MG63 (cell line): ENCODE data around the gene TSPAN5. TPM values are rescaled to one million over a fixed set of nuclear protein-coding genes. Genes with fewer than 3 reads are reported as not detected.

Source experiments
- DNase-seq: peaks from one replicate; pipeline ENCODE4 v3.0.0-alpha.2; 2020
- H3K27me3 ChIP-seq: fragments of 250-450 bp; sonication (Bioruptor Pico); 2 replicates; pipeline ENCODE4 v1.5.1; 2020; ENCODE audit warnings: mild to moderate bottlenecking, moderate library complexity
- H3K36me3 ChIP-seq: fragments of 250-450 bp; sonication (Bioruptor Pico); 2 replicates; pipeline ENCODE4 v1.5.1; 2020; ENCODE audit warnings: mild to moderate bottlenecking, moderate library complexity
- H3K4me3 ChIP-seq: fragments of 250-450 bp; sonication (Bioruptor Pico); 2 replicates; pipeline ENCODE4 v1.5.1; 2020; ENCODE audit warnings: mild to moderate bottlenecking, moderate library complexity
- H3K9me3 ChIP-seq: fragments of 250-450 bp; sonication (Bioruptor Pico); 2 replicates; pipeline ENCODE4 v1.5.1; 2020; ENCODE audit warnings: mild to moderate bottlenecking, moderate library complexity
- total RNA-seq: library from RNA; depleted of rRNA; stranded (reverse); fragments of >200 nt; shearing (Covaris generic); gene quantifications from 2 replicates; pipeline ENCODE4 v1.2.3, GENCODE V29; 2014; ENCODE audit warnings: low replicate concordance

Gene TSPAN5
- total RNA-seq, 1 experiment from 2014 or later: 12.6 TPM

DNA sequence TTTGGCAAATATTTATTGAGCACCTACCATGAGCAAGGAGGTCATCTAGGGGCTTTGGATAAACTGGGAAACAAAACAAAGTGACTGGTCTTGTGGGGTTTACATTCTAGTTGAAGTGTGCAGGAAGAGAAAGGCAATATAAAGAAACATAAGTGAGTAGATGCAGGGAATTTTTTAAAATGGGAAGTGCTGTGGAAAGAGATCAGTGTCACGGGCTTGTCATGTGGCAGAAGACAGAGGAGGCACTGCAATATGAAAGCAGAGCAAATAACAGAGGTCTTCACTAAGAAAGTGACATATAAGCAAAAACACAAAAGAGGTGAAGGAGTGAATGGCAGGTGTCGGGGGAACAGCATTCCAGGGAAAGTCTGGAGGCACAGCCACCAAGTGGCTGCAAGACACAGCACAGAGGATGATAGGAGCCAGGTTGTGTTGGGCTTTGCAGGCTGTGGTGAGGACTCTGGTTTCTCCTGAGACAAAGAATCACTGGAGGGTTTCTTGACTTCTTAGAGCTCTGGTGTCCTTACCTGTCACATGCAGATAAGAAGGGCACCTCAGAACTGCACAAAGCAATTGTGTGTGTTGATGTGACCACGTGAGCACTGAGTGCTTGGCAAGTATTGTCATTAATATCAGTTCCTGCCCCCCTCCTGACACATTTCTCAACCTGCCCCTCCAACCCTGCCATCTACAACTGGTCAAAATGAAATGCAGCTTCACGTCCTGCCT is 143.5 kb downstream of the TSPAN5 start:
- no peaks in the 10 kb centered on the region; the same call in 1 of the 2 replicates for H3K9me3 ChIP-seq
- H3K27me3 ChIP-seq: no peaks in the 10 kb centered on the region
- DNase-seq: no peak
- no peak overlapping the region for H3K4me3 ChIP-seq
- H3K36me3 ChIP-seq: peaks cover 2% of the 10 kb centered on the region; the same call in 1 of the 2 replicates

DNA sequence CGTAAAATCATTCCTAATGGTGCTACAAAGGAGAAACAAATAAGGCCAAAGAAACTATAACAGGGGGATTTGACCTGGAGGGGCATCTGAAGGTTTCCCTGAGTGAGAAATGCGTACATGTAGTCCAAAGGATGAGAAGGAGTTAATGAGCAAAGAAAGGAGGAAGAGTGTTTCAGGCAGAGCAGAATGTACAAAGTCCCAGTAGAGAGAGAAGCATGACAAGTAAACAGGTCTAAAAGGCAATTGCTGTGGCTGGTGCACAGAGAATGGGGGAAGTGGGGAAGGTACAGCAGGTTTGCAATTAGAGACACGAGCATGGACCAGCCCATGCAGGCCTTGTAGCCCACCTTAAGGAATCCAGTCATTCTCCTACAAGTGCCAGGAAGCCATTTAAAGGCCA is 145.5 kb downstream of the TSPAN5 start:
- Histone ChIP-seq H3K36me3 (peaks cover 2% of the 10 kb centered on the region; the same call in 1 of the 2 replicates), H3K27me3 (no peaks in the 10 kb centered on the region), H3K4me3 (no peak overlapping the region), H3K9me3 (no peaks in the 10 kb centered on the region; the same call in 1 of the 2 replicates)
- DNase-seq: no peak

DNA sequence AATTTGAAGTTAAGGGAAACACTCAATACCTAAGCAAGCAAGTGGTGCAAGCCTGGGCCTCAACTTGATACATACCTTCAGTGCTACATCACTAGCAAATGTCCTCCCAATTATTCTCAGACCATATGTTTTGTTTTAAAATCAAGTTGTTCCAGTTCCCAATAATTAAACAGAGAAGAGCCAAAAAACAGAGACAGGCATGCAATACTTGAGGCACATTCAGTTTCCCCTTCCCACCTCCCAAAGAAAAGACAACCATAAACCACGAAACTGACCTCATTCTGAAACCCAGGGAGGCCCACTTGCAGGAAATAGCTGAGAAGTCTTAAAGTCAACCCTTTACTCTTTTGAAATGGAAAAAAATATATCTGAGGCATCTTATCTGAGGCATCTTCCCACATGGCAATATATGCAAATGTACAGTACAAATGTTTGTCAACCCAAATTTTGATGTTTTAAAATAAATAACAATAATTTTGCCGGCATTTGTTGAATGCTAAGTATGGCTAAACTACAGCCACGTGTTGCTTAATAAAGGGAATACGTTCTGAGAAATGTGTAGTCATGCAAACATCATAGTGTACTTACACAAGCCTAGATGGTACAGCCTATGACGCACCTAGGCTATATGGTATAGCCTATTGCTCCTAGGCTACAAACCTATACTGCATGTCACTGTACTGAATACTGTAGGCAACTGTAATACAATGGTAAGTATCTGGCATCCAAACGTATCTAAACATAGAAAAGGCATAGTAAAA is 147.5 kb downstream of the TSPAN5 start:
- Histone ChIP-seq H3K27me3 (no peaks in the 10 kb centered on the region), H3K9me3 (no peaks in the 10 kb centered on the region), H3K4me3 (no peak overlapping the region), H3K36me3 (peaks cover 2% of the 10 kb centered on the region; the same call in 1 of the 2 replicates)
- DNase-seq: no peak

DNA sequence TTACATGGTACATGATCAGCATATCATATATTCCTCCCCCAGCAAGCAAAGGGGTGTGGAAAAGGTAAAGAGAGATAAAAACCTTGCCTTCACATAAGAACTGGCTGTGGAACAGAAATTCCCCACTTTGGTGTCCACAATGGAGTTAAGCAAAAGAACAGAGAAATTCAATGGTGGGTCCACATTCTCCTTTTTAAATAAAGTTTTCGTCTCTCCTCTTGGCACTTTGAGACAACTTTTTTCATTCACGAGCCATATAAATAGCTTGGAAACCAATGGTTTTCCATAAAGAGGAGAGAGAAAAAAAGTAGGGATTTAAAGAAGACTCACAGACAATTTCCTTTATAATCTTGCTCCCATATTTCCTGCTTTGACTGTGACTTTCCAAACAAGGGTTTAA is 148.1 kb downstream of the TSPAN5 start:
- H3K27me3 ChIP-seq: no peaks in the 10 kb centered on the region
- H3K36me3 ChIP-seq: peaks cover 2% of the 10 kb centered on the region; the same call in 1 of the 2 replicates
- no peaks in the 10 kb centered on the region for H3K9me3 ChIP-seq
- no peak for DNase-seq
- H3K4me3 ChIP-seq: no peak overlapping the region

DNA sequence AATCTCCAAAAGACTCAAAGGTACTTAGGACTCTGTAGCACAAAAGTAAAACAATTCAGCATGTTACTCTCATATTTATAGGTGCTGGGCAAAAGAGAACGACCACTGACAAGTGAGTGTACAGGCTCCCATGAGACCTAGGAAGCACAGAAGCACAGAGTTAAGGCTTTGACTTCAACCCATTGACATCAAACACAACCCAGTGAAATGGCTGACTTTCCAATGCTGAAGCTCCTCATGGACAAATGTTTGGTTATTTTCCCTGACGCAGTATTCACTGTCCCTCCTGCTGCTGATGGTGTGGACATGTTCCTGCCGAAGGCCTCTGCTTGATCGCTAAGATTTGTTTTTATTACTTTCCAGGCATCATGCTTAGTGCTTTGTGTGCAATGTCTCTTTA is 148.7 kb downstream of the TSPAN5 start:
- Histone ChIP-seq H3K27me3 (no peaks in the 10 kb centered on the region), H3K4me3 (no peak overlapping the region), H3K9me3 (no peaks in the 10 kb centered on the region), H3K36me3 (peaks cover 2% of the 10 kb centered on the region; the same call in 1 of the 2 replicates)
- DNase-seq: no peak

DNA sequence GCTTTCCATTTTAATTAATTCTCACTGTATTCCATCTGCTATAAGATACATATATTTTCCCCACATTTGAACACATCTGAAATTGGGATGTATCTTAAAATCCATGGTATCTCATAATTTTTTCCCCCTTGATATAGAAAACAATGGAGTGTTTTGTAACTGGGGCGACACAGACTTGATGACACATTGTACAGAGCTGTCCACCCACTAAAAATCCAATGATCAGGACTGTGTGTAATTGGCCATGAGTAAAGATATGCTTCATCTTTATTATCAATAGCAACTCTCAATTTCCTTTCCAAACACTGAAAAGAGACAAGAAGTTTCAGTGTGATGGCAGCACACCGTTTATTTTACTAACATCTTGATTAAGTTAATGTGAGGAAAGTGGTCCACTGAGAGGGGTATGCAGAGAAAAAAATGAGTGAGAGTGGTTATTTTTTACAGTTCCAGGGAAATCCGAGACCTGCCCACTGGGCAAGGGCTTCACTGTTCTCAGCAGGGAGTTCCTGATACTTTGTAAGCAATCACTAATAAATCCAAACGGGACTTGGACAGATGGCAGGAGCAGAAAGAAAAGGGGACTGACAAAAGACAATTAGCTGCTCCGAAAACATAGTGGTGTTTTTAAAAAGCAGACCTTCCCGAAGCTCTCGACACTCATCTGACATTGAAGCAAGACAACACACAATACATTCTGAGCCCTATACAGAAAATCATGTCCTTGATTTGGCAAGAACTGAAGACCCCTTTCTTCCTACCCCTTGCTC is 149.4 kb downstream of the TSPAN5 start:
- no peak for DNase-seq
- no peaks in the 10 kb centered on the region for H3K27me3 ChIP-seq
- H3K4me3 ChIP-seq: no peak overlapping the region
- no peaks in the 10 kb centered on the region for H3K9me3 ChIP-seq
- peaks cover 2% of the 10 kb centered on the region; the same call in 1 of the 2 replicates for H3K36me3 ChIP-seq

DNA sequence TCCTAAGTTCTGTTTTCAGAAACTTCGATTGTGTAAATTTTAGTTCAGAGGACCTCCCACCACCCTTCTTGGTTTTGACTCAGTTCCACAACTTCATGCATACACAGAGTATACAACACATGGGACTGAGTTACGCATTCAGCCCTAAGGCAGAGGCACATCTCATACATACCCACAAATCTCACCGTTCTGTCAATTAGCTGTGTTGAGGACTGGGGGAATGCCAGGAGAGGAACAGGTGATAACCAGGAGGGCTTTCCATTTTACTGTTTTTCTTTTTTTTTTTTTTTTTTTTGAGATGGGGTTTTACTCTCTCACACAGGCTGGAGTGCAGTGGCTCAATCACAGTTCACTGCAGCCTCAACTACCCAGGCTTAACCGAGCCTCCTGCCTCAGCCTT is 150.2 kb downstream of the TSPAN5 start:
- Histone ChIP-seq H3K27me3 (no peaks in the 10 kb centered on the region), H3K4me3 (no peak overlapping the region), H3K9me3 (no peaks in the 10 kb centered on the region), H3K36me3 (peaks cover 2% of the 10 kb centered on the region; the same call in 1 of the 2 replicates)
- DNase-seq: no peak

DNA sequence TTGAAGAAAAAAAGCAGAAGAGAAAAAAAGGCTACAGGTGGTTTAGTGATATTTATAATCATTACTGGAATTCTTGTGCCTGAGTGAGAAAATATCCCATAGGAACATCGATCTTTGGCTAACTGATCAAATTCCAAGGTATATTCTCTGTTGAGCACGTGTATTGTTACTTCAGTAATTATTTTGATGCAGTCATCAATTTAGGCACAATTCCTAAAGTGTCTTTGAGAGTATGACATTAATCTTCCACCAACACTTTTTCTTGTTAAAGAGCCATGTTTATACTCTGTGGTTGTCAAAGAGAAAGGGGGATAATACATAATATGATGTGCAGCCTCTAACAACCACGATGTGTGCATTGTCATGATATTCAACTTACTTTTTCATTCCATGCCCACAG is 151.1 kb downstream of the TSPAN5 start:
- peaks cover 2% of the 10 kb centered on the region; the same call in 1 of the 2 replicates for H3K36me3 ChIP-seq
- H3K9me3 ChIP-seq: no peaks in the 10 kb centered on the region
- no peaks in the 10 kb centered on the region for H3K27me3 ChIP-seq
- DNase-seq: no peak
- no peak overlapping the region for H3K4me3 ChIP-seq

DNA sequence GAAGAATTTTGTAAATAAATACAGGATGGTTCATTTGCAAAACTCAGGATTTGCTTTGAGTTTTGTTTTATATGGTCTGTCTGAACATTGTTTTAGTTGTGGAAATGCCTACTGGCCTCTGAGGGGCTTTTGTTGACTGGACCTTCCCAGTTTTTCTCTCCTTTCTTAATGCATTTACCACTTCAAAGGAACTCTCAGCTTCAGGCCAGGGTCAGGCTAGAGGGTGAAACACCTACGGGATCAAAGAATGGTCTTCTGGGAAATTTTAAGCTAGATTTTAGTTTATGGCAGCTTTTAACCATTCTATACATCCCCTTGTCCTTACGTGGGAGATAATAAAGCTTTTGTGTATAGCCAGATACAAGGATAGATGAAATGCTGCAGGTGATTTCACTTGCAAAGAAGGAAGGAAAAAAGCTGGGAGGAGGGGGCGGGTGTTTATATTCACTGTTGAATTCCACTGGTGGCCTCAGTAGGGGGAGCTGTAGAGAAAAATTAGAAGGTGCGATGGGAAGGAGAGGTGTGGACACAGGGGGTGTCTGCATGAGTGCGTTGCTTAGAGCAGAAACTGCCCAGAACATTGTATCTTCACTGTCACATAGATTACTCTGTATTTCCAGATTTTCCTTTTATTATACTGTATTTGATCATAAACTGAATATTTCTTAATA is 151.8 kb downstream of the TSPAN5 start:
- H3K36me3 ChIP-seq: peaks cover 2% of the 10 kb centered on the region; the same call in 1 of the 2 replicates
- no peaks in the 10 kb centered on the region for H3K27me3 ChIP-seq
- H3K4me3 ChIP-seq: no peak overlapping the region
- no peaks in the 10 kb centered on the region for H3K9me3 ChIP-seq
- no peak for DNase-seq

DNA sequence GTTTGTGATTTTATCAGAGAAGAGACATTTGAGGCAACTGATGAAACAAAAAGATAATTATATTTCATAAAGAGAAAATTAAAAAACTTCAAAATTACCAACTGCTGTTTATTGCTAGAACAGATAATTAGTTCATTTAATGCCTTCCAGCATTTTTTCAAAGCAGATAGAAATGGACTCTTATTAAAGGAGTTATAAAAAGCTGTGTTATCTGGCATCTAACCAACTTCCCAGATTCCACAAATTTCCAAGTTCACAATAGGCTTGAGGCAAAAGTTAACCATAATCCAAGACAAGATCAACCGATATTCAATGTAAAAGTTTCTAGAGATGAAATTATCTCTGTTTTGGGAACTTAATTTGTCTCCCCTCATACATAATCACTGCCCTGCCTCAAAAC is 152.4 kb downstream of the TSPAN5 start:
- no peak for DNase-seq

DNA sequence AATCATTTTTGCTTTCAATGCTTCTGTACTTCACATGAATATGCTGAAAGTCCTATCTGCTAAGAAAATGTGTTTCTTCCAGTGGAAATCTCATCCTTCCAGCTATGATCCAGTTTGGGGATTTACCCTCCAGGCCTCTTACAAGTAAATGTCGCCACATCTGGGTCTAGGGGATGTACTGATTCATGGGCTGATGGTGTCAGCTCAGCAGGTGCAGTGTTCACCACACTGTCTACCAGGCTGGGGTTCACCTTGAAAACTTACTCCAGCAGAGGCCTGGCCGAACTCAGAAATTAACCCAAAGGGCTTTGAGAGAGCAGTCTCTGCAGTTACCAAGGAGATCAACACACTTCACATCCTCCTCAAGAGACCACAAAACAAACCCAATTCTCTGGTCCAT is 154.3 kb downstream of the TSPAN5 start:
- Histone ChIP-seq H3K9me3 (no peaks in the 10 kb centered on the region), H3K4me3 (no peak overlapping the region), H3K36me3 (no peaks in the 10 kb centered on the region), H3K27me3 (no peaks in the 10 kb centered on the region)
- no peak for DNase-seq

More for the DNA sequence above, 152.4 kb downstream of the TSPAN5 start:
- H3K36me3 ChIP-seq: no peaks in the 10 kb centered on the region
- H3K4me3 ChIP-seq: no peak overlapping the region
- H3K9me3 ChIP-seq: no peaks in the 10 kb centered on the region
- no peaks in the 10 kb centered on the region for H3K27me3 ChIP-seq

DNA sequence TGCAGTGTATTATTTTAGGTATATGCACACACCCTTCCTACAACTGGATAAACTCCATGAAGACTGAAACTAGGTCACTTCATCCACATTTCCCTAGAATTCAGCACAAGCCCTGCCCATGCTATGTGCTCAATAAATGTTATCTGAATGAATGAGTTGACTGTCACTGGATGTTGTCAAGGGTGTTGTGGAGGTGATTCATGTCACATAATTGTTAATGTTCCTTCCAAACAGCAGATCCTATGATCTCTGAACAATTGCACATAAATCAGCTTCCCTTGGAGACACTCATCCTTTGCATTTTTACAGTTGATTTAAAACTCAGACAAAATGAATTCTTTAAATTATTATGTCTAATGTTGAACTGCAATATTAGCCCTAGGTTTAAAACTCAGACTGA is 154.7 kb downstream of the TSPAN5 start:
- DNase-seq: no peak
- no peaks in the 10 kb centered on the region for H3K36me3 ChIP-seq

DNA sequence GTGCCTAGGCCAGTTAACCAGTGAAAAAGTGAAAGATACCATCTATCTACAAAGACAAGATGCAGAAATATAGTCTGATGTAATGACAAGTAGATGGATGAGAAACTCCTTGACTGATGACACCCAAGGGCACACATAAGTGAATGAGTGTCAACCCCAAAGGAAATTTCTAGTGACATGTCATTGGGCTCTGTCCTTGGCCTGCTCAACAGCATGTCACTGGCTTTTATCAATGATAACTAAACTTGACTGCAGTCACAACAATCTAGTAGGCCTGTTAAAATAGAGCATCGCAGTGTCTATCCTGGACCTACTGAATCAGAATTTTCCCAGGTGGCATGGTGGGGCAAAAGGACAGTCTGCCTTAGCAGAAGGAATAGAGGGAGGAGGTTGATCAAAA is 155.8 kb downstream of the TSPAN5 start:
- Histone ChIP-seq H3K9me3 (no peaks in the 10 kb centered on the region), H3K4me3 (no peak overlapping the region), H3K36me3 (no peaks in the 10 kb centered on the region), H3K27me3 (no peaks in the 10 kb centered on the region)
- no peak for DNase-seq

More for the DNA sequence above, 154.7 kb downstream of the TSPAN5 start:
- Histone ChIP-seq H3K27me3 (no peaks in the 10 kb centered on the region), H3K4me3 (no peak overlapping the region), H3K9me3 (no peaks in the 10 kb centered on the region)

DNA sequence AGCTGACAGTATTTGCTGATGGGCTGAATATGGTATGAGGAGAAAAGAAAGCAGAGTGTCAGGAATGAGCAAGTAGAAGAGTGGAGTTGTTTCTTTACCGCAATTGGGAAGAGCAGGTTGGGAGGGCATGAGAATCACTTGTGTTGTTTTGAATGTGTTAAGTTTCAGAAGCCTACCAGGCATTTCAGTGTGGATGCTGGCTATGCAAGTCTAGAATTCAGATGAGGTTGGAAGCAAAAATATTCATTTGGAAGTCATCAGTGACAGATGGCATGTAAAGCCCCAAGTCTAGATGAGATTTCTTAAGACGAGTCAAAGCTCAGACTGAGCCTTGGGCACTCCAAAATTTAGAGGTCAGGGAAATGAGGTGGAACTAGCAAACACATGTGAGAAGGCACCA is 156.4 kb downstream of the TSPAN5 start:
- Histone ChIP-seq H3K9me3 (no peaks in the 10 kb centered on the region), H3K36me3 (no peaks in the 10 kb centered on the region)
- DNase-seq: no peak

DNA sequence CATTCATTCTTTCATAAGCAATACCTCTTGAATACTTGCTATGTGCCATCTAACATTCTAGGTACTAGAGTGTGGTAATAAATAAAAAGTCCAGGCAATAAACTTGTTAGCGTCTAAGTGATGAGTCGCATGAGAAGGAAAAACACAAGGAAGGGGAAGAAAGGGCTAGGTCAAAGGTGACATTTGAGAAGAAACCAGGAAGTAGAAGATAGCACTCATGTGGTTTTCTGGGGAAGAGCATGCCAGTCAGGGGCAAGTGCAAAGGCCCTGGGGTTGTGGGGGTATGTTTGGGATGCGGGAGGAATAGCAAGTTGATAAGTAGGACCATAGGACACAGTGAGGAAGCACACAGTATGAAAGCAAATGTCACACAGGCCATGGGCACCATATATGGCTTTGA is 157.0 kb downstream of the TSPAN5 start:
- no peaks in the 10 kb centered on the region for H3K36me3 ChIP-seq
- H3K4me3 ChIP-seq: no peak overlapping the region
- no peak for DNase-seq
- H3K9me3 ChIP-seq: no peaks in the 10 kb centered on the region
- no peaks in the 10 kb centered on the region for H3K27me3 ChIP-seq

More for the DNA sequence above, 156.4 kb downstream of the TSPAN5 start:
- H3K4me3 ChIP-seq: no peak overlapping the region
- no peaks in the 10 kb centered on the region for H3K27me3 ChIP-seq

DNA sequence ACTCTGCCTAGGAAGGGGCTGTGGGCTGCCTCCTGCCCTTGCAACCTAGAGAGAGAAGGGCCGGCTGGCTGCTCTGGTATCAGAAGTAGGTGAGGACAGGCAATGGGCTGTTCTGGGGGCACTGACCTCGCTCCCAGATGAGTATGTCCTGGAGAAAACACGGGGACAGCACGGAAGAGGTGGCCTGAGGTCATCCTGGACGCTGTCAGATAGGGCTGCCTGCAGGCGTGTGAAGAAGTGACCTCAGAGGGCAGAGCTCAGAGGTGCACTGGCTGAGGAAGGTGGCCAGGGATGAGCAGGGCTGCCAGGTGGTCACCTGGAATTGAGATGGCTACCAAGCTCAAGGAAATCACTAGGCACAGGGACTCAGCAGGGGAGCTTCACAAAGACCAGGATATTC is 159.6 kb downstream of the TSPAN5 start:
- no peaks in the 10 kb centered on the region for H3K27me3 ChIP-seq
- H3K9me3 ChIP-seq: no peaks in the 10 kb centered on the region
- no peak overlapping the region for H3K4me3 ChIP-seq
- H3K36me3 ChIP-seq: no peaks in the 10 kb centered on the region
- no peak for DNase-seq
